PFSK-1 (cell line): ENCODE results near the gene SLC43A1.

Source experiments
- FOXP2 ChIP-seq: optimal IDR thresholded peaks from 2 replicates; pipeline ENCODE3; 2011; ENCODE audit warnings: borderline replicate concordance, control low read depth, inconsistent platforms; ENCODE audit not compliant: insufficient read depth; ENCODE audit errors: extremely low read length, extremely low read depth
- POLR2AphosphoS5 ChIP-seq: IDR thresholded peaks from 2 replicates; pipeline ENCODE4 v1.6.1; 2012; ENCODE audit warnings: low read depth, mild to moderate bottlenecking, control low read depth, low read length, moderate library complexity
- SIN3A ChIP-seq: IDR thresholded peaks from 2 replicates; pipeline ENCODE4 v1.6.1; 2012; ENCODE audit warnings: mild to moderate bottlenecking, low read length, moderate library complexity, borderline replicate concordance; ENCODE audit not compliant: insufficient read depth
- TAF1 ChIP-seq: IDR thresholded peaks from 2 replicates; pipeline ENCODE4 v1.6.1; 2012; ENCODE audit warnings: low read length, control low read depth, borderline replicate concordance; ENCODE audit not compliant: insufficient read depth
- TF ChIP-seq, protein P1 (sequence below), 2 experiments: IDR thresholded peaks; 2 replicates each; pipeline versions ENCODE4 v1.6.1 to v1.8.0; 2011 to 2012; ENCODE audit warnings: low read depth in 2 of 2, low read length in 2 of 2, control low read depth in 1 of 2, inconsistent platforms in 1 of 2, mild to moderate bottlenecking in 1 of 2, moderate library complexity in 1 of 2; ENCODE audit not compliant: insufficient read depth in 1 of 2

The SLC43A1 gene

DNA sequence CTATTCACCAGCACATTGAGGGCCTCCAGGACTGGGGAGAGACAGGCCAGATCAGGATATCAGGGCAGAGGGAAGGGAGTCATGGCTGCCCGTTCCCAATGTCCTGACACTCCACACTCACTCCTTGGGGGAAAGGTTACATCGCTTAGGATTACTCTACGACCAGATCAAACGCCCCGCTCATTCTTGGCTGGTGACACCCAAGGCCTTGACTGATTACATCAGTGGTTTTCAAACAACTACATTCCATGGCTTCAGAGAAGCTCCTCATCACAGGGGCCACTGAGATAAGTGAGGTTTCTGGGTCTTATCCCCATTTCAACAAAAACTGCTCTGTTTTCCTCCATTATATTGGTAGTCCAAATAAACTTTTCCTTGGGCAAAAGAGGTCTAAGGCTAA, 37.0 kb upstream of the SLC43A1 start:
- no peak for TF ChIP-seq SIN3A
- TF ChIP-seq, protein P1, sequence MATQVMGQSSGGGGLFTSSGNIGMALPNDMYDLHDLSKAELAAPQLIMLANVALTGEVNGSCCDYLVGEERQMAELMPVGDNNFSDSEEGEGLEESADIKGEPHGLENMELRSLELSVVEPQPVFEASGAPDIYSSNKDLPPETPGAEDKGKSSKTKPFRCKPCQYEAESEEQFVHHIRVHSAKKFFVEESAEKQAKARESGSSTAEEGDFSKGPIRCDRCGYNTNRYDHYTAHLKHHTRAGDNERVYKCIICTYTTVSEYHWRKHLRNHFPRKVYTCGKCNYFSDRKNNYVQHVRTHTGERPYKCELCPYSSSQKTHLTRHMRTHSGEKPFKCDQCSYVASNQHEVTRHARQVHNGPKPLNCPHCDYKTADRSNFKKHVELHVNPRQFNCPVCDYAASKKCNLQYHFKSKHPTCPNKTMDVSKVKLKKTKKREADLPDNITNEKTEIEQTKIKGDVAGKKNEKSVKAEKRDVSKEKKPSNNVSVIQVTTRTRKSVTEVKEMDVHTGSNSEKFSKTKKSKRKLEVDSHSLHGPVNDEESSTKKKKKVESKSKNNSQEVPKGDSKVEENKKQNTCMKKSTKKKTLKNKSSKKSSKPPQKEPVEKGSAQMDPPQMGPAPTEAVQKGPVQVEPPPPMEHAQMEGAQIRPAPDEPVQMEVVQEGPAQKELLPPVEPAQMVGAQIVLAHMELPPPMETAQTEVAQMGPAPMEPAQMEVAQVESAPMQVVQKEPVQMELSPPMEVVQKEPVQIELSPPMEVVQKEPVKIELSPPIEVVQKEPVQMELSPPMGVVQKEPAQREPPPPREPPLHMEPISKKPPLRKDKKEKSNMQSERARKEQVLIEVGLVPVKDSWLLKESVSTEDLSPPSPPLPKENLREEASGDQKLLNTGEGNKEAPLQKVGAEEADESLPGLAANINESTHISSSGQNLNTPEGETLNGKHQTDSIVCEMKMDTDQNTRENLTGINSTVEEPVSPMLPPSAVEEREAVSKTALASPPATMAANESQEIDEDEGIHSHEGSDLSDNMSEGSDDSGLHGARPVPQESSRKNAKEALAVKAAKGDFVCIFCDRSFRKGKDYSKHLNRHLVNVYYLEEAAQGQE (IDR thresholded peaks at IDR 0.05; ENCODE audit: insufficient read depth in 1 of 2, low read depth in 2 of 2, low read length in 2 of 2) = no peak
- TF ChIP-seq TAF1 = no peak
- TF ChIP-seq POLR2AphosphoS5 = no peak
- TF ChIP-seq FOXP2 = no peak

DNA sequence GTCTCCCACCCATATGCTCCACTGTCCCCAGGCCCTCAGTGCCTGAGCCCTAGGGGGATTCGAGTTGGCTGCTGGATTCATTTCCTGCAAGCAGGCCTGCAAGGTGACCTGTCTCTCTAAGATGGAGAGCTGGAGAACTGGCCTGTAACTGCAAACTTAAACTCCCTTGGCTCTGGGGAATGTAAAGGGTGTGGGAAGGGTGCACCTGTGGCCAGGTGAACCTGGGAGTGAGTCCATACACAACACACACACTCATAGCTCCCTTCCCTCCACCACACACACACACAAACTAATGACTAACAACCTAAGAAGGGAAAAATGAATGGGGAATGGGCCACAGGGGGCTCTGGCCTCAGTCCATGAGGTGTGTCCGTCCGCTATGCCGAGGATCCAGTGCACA, 36.4 kb upstream of the SLC43A1 start:
- no peak for TF ChIP-seq SIN3A
- TF ChIP-seq TAF1 = no peak
- TF ChIP-seq, protein P1 (IDR thresholded peaks at IDR 0.05; ENCODE audit: insufficient read depth in 1 of 2, low read depth in 2 of 2, low read length in 2 of 2) = no peak
- TF ChIP-seq FOXP2 = no peak
- no peak for TF ChIP-seq POLR2AphosphoS5

DNA sequence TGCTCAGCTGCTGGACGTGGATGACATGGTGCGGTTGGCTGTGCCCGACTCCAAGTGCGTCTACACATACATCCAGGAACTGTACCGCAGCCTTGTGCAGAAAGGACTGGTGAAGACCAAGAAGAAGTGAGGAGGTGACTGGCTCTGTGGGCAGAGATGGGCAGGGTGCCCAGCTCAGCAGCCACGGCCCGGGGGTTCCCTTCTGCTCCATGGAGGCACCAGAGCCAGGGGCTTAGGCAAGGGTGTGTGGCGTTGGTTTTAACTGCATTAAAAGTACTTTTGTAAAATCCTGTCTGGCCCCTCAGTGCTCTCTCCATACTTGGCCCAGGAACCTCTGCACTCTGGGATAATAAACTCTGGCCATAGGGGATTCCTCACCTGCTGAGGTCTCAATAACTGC, 34.5 kb upstream of the SLC43A1 start:
- TF ChIP-seq POLR2AphosphoS5 = no peak

DNA sequence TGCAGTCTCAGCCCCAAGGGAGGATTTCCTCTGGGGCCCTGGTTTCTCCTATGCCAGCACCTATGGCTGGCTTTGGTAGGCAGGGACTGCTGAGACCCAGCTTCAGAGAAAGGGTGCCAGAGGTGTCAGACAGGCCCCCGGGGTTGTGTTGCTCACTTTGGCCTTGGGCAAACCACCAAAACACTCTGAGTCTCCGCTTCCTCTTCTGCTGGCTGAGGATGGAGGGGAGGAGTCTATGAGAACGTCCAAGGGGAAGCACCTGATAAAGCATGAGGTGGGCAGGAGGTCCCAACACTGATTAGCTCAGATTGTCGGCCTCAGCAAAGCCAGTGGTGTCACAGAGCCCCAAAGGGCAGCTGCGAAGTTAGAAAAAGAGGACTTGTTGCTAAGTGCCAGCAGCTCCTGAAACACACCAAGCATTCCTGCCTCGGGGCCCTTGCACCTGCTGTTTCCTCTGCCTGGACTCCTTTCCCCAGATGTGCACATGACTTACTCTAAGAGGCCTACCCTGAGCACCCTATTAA, 32.4 kb upstream of the SLC43A1 start:
- no peak for TF ChIP-seq SIN3A
- TF ChIP-seq, protein P1 (IDR thresholded peaks at IDR 0.05; ENCODE audit: insufficient read depth in 1 of 2, low read depth in 2 of 2, low read length in 2 of 2) = no peak
- no peak for TF ChIP-seq POLR2AphosphoS5
- no peak for TF ChIP-seq TAF1
- no peak for TF ChIP-seq FOXP2

DNA sequence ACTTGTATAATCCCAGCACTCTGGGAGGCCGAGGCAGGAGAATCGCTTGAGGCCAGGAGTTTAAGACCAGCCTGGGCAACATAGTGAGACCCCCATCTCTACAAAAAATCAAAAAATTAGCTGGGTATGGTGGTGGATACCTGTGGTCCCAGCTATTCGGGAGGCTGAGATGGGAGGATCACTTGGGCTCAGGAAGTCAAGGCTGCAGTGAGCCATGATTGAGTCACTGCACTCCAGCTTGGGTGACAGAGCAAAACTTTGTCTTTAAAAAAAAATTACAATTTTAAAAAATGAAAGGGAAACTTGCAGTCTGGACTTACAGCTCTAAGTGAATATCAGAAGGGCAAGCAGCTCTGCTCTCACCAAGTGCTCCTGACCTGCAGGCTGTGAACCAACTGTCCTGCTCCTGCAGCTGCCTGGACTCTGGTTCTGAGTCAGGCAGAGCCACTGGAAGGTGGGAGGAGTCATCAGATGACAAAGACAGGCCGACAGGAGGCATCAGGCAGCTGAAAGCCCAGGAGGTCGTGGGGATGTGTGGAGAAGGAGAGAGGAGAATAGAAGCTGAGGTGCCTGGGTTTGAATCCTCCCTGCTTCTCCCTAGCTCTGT, 31.5 kb upstream of the SLC43A1 start:
- TF ChIP-seq FOXP2 (no peak), TAF1 (no peak), POLR2AphosphoS5 (no peak), SIN3A (no peak)
- TF ChIP-seq, protein P1 (IDR thresholded peaks at IDR 0.05; ENCODE audit: insufficient read depth in 1 of 2, low read depth in 2 of 2, low read length in 2 of 2) = no peak
